KBM-7 (cell line): ENCODE results near the gene MRM2.

Experiments
- DNase-seq: peaks from one replicate; pipeline ENCODE4 v3.0.0-alpha.2; 2015
- in situ Hi-C: fragments of 300-500 bp; cut with MboI; formaldehyde crosslinking; loops from 2 replicates; pipeline ENCODE4 v1.14.3; 2020; ENCODE audit warnings: low sequenced_read_pairs, low pct_unique_long_range_greater_than_20kb, mixed read lengths

MRM2 gene

DNA sequence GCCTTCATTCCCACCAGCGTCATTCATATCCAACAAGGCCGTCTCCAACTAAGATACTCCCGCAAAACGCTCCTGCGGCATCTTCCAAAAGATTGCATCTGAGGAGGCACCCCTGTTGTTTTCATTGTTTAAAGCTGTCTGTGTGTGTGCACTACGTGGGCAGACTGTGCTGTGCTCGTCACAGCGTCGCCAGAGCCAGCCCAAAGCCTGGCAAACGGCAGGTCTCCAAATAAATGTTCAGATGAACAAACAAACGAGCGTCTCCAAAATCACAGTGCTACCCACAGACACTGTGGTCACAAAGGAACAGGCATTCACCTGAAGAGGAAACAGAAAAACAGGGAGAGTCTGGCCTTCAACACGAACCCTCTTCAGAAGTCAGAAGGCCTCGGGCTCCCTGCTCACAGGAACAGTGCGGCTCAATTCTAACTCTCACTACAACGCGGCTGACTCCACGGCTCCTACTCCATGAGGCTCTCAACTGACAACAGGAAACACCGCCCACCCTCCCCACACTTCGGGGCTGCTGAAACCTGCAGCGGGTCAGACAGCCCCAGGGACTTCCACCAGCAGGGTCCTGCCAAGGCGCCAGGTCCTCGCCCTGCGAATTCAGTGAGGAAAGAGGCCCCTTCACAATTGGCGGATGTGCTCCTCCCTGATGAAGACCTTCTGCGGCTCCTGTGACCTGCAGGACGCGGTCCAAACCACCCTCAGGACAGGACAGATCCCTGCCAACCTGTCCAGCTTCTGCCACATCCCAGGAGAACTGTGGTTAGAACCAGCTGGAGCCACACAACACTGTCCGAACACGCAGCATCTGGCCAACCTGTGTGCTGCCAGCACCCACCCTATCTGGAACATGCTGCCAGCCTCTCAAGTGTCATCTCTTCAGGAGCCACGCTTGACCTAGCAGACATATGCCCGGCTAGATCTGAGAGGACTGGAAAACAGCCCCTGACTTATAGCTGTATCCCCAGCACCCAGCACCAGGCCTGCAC is 45.3 kb downstream of the MRM2 start:
- no peak for DNase-seq
- in situ Hi-C loops = no loop called here

DNA sequence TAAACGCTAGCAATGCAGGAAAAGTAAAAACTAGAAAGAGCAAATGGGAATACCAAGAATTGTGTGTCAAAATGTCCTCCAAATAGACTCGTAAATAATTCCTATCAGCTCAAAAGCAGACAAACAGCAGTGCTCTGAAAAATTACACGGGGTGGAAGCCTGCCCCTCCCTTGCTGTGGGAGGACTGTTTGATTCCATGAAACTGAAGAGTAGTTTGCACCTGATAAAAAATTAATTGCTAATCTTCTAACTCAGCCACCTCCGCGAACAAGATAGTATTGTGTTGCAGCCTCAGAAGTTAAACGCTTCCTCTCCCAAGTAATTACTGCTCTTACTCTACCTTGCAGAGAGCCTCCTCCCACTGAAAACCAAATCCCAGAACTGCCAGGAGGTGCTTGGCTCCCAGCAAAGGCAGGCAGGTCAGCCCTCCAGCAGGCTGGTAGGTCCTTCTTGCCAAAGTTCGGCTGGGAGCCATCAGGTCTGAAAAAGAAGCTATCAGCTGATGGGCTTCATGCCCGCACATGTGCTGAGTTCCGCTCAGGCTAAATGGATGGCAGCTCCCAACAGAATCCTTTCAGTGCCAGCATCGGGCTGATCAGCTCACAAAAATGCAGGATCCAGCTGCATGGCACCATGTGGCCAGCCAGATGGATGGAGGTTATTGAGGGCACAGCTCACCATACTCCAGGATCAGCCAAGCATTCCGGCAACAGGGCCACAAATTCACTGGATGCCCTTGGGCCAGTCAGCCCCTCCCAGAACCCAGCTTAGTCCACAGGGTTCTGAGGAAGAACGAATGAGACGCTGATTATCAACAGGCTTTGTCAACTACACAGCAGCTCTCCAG is 46.4 kb downstream of the MRM2 start:
- DNase-seq = no peak
- in situ Hi-C loops = no loop called here

DNA sequence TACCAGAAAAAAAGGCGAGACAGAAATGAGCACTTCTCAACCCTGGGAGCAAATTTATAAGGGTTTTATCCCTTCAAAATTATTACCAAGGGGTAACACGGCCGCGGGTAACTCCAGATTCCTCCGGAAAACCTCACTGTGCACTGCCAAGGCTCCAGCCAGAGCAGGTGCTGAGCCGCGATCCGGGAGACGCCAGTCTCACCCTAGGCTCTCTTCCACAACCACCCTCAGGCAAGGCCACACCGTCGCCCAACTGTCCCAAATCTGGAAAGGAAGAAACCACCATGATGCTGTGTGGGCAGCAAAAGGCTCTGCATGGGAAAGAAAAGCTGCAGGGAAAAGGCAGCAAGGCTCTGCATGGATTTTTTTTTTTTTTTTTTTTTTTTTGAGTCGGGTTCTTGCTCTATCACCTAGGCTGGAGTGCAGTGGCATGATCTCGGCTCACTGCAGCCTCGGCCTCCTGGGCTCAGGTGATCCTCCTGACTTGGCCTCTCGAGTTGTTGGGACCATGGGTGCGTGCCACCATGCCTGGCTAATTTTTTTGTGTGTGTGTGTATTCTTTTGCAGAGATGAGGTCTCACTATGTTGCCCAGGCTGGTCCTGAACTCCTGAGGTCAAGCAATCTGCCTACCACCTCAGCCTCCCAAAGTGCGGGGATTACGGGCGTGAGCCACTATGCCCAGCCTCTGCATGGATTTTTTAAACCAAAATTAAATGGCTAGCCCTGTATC is 48.3 kb downstream of the MRM2 start:
- DNase-seq = no peak
- in situ Hi-C loops = no loop called here

GRCh38 chr7:2192831-2193534 is 49.0 kb downstream of the MRM2 start:
- in situ Hi-C loops = no loop called here

DNA sequence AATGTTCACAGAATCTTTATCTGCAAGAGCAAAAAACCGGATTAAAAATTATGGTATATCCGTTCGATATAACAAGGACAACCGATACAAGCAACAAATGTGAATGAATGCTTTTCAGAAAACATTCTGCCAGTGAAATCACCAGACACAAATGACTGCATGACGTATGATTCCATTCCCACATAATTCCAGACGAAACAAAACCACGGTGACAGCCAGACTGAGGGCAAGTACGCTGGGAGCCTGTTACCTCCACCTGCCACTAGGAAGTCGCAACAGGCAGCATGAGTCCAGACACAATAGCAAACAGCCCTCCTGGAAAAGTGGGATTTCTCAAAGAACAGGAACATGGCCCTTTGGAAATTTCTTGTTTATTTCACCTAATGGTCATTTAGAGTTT is 51.0 kb downstream of the MRM2 start:
- no peak for DNase-seq

More at GRCh38 chr7:2192831-2193534, 49.0 kb downstream of the MRM2 start:
- DNase-seq = no peak

GRCh38 chr7:2190531-2190930 is 51.5 kb downstream of the MRM2 start:
- in situ Hi-C loops = no loop called here
- DNase-seq = no peak

More for the DNA sequence above, 51.0 kb downstream of the MRM2 start:
- in situ Hi-C loops = no loop called here

DNA sequence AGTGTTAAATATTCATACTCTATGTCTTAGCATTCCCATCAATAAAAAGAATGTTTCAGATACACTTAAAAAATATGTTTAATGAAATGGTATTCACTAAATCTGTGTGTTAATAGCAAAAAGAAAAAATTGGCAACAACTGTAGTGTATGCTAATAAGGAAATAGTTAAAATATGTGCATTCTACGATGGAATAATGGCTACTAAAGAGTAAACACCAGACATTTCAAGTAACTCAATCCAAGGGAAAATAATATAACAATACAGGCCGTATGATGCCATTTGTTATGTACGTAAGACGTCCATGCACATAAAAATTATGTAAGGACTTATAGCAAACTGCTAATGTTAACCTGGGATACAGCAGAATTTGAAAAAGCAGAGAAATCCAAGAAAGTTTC is 55.8 kb downstream of the MRM2 start:
- in situ Hi-C loops = no loop called here
- no peak for DNase-seq

DNA sequence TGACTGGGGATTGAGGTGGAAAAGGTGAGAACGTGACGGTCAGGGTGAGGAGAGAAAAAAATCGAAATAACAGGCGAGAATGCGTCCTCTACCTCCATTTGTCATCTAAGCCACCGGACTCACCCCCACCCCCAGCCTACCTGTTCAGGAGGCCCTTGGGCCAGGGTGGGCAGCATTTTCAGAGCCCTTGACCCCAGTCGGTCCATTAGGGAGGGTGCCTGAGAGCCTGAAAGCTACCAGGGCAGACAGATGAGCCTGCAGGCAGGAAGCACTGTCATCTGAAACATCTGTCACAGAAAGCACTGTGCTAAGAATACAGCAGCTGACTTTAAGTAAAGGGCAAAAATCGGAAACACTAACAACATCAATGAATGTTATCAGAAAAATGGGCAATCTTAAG is 56.3 kb downstream of the MRM2 start:
- in situ Hi-C loops = no loop called here
- no peak for DNase-seq
